COLO668 (cell line): ENCODE data around the gene ERVMER34-1.

Experiments
- DNase-seq: peaks from one replicate; lab custom pipeline; 2025; ENCODE audit not compliant: unreplicated experiment; lab: John Stamatoyannopoulos, UW

ERVMER34-1 gene

DNA sequence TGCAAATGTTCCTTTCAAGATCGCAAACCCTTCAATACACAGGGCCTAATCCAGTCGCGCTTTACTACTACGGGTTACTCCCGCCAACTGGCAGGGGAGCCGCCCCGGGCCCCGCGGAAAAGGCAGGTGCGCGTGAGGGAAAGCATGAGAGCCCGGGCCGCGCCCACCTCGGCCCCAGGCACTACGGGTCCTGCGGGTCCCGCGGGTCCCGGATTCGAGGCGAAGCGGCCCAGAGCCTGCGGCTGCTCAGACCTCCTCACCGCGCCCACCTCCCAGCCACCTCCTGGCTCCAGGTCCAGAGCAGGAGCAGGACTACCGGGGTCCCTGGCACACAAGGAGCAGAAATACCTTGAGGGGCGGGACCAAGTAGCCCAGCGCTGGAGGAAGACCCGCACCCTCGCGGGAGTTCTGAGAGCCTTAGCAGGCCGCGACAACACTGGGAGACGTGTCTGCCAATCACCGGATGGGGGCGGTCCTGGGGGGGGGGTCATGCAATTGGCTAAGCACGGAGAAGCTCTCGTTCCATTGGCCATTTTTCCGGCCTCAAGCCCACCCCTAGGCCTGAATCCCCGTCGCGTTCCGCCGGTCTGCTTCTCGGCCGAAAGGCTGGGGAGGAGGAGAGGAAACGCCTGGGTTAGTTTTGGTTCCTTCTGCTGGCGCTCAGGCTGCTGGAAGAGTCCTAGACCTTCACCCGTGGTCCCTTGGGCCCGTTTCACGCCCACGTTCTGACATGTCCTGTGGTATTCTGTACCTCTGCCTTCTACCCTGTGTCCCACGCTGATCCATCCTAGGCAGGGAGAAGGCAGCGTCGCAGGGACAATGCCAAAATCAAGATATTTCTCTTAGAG lies 29.0 kb downstream of the ERVMER34-1 start:
- peak; percentile 83 for DNase-seq

GRCh38 chr4:52718123-52718522 lies 33.1 kb downstream of the ERVMER34-1 start:
- no peak for DNase-seq

DNA sequence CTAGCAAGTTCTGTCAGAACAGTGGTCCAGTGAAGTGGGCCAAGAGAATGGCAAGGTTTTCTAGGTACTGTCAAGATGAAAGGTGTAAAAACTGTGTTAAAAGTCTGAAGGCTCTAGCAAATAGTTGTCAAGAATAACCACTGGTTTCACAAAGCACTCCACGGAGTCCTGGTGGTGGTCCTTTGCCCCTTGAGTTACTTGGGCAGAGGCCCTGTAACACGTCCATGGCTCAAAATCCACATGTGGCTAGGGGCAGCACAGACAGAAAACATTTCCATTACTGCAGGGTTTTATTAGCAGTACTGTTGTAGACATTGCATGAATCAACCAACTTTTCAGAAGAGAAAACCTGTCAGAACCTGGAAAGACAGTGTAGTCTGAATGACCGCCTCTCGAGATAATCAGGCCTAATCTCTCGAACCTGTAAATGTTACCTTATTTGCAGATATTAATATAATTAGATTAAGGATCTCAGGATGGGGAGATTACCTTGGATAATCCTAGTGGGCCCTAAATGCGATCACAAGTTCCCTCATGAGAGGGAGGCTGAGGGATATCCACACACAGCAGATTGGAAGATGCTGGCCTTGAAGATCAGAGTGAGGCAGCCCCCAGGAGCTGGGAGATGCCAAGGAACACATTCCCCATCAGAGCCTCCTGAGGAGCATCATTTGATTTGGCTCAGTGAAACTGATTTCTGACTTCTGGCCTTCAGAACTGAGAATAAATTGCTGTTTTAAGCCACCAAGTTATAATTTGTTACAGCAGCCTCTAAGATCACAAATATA lies 34.7 kb downstream of the ERVMER34-1 start:
- no peak for DNase-seq

DNA sequence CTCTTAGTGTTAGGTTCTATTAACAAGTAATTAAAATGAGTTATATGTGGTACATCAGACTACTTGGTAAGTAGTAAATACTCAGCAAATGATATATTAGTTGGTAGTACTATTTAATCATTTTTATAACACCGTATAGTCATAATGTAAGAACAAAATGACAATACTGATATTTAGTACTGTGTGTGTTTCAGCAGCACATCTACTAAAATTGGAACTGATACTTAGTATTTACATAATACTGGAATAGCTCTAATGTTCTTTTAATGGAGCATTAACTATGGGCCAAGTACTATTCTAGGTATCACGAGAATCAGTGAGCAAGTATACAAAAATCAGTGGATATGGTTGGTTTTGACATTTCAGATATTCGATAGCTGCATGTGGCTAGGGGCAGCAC lies 35.3 kb downstream of the ERVMER34-1 start:
- DNase-seq, result no peak

DNA sequence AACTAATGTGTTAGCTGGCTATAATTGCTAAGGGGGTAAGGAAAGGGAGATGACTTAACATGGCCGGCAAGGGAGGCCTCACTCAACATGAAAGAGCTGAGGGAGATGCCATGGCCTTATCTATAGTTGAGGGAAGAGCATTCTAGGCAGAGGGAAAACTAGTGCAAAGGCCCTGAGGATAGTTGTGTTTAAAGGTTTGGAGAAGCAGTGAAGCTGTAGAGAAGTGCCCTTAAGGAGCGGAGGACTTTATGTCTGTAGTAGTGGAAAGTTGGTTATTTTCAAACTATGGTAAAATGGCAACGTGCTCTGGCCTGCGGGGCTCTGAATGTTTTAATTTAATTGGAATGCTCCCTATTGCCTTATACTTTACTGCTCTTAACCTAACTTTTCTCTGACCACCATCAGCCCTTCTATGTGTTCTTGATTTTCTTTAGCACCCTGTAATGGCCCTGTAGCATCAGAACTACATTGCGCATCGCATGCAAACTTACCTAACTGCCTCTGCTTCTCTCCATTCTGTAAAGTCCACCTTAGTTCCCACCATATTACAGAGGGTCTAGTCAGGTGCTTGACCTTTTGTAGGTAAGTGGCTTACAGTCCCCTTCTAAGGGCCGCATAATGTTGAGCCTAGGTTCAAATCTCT lies 35.8 kb downstream of the ERVMER34-1 start:
- no peak for DNase-seq

GRCh38 chr4:52714597-52715254 lies 36.5 kb downstream of the ERVMER34-1 start:
- DNase-seq, result no peak

GRCh38 chr4:52713456-52713937 lies 37.7 kb downstream of the ERVMER34-1 start:
- peak; percentile 6 for DNase-seq

- peak; percentile 98 for DNase-seq
Measured at GRCh38 chr4:52712251-52713130, 38.7 kb downstream of the ERVMER34-1 start.

DNA sequence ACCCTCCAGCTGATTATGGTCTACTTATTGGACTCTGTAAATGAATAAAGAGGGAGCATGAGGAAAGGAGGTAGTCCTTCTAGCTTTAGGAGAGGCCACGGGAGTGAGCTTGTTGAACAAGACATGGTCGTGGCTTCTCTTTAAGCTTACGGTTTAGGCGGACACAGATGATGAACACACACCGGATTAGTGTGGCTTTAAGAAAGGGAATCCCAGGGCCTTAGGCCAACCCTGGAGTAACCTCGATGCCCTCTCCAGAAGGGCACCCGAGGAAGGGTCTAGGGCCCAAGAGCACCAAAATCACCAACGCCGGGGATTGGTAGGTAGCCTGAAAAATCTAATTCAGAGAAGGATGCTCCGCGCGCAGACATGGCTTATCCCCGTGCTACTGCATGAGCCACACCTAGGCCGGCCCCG lies 39.4 kb downstream of the ERVMER34-1 start:
- no peak for DNase-seq

DNA sequence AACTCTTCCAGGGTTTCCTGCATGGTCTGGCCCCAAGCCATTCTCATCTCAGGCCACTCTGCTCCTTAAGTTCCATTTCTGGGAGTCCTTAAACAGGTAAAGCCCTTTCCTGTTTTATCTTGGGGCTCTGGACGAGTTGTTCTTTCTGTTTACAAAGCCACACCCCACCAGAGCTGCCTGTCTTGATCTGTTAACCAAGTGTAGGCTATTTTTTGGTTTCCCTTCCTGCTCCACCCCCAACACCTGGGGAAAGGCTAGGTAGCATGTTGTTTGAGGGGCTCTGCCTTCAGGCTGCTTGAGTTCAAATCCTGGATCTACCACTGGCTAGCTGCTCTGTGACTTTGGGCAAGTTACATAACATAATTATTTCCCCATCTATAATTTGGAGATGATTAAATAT lies 40.0 kb downstream of the ERVMER34-1 start:
- no peak for DNase-seq

- no peak for DNase-seq
Measured at GRCh38 chr4:52709155-52709554, 42.1 kb downstream of the ERVMER34-1 start.

GRCh38 chr4:52704661-52705060 lies 46.6 kb downstream of the ERVMER34-1 start:
- DNase-seq, result no peak

- DNase-seq, result no peak
Measured at GRCh38 chr4:52704133-52704532, 47.1 kb downstream of the ERVMER34-1 start.

- DNase-seq, result no peak
Measured at GRCh38 chr4:52701207-52701606, 50.0 kb downstream of the ERVMER34-1 start.

DNA sequence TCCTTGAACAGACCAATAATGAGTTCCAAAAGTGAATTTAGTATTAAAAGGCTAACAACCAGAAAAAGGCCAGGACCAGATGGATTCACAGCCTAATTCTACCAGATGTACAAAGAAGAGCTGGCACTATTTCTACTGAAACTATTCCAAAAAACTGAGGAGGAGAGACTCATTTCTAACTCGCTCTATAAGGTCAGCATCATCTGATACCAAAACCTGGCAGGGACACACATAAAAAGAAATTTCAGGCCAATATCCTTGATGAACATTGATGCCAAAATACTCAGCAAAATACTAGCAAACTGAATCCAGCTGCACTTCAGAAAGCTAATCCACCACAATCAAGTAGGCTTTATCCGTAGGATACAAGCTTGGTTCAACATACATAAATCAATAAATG lies 56.3 kb downstream of the ERVMER34-1 start:
- DNase-seq, result no peak

GRCh38 chr4:52693492-52693891 lies 57.7 kb downstream of the ERVMER34-1 start:
- no peak for DNase-seq
